ENCODE measurements around the gene WDR45B.

GRCh38 chr17:82574041-82574440 lies 74.2 kb downstream of the WDR45B start:
- TF ChIP-seq CTCF (conservative IDR thresholded peaks at IDR 0.05): no peak
- no peak for TF ChIP-seq ZFX (IDR thresholded peaks at IDR 0.05)

All from C4-2B (cell line).